HEK293T (cell line): ENCODE data around the gene FNDC3B.

Experiments
- ARNT ChIP-seq: fragments of 450-650 bp; IDR thresholded peaks from 2 replicates; pipeline ENCODE4 v1.6.1; 2017; ENCODE audit warnings: mild to moderate bottlenecking
- BHLHE40 ChIP-seq: fragments of 450-650 bp; IDR thresholded peaks from 2 replicates; pipeline ENCODE4 v1.6.1; 2016; ENCODE audit warnings: mild to moderate bottlenecking, moderate library complexity, borderline replicate concordance
- CTBP1 ChIP-seq: fragments of 450-650 bp; IDR thresholded peaks from 2 replicates; pipeline ENCODE4 v1.6.1; 2016; ENCODE audit warnings: borderline replicate concordance
- FOXA1 ChIP-seq: fragments of 450-650 bp; IDR thresholded peaks from 2 replicates; pipeline ENCODE4 v1.6.1; 2016; ENCODE audit warnings: mild to moderate bottlenecking
- FOXK2 ChIP-seq: fragments of 450-650 bp; IDR thresholded peaks from 2 replicates; pipeline ENCODE4 v1.6.1; 2016; ENCODE audit warnings: mild to moderate bottlenecking
- FOXM1 ChIP-seq: fragments of 450-650 bp; IDR thresholded peaks from 2 replicates; pipeline ENCODE4 v1.6.1; 2017; ENCODE audit warnings: mild to moderate bottlenecking, borderline replicate concordance
- HDGF ChIP-seq: fragments of 450-650 bp; IDR thresholded peaks from 2 replicates; pipeline ENCODE4 v1.6.1; 2017; ENCODE audit warnings: antibody characterized with exemption, borderline replicate concordance
- L3MBTL2 ChIP-seq: fragments of 450-650 bp; conservative IDR thresholded peaks from 2 replicates; pipeline ENCODE4 v1.6.1; 2016; ENCODE audit warnings: mild to moderate bottlenecking
- NFRKB ChIP-seq: fragments of 450-650 bp; IDR thresholded peaks from 2 replicates; pipeline ENCODE4 v1.6.1; 2016; ENCODE audit warnings: mild to moderate bottlenecking, moderate library complexity
- PKNOX1 ChIP-seq: fragments of 450-650 bp; IDR thresholded peaks from 2 replicates; pipeline ENCODE4 v1.6.1; 2016
- SP1 ChIP-seq: fragments of 450-650 bp; IDR thresholded peaks from 2 replicates; pipeline ENCODE4 v1.6.1; 2017
- SUZ12 ChIP-seq: fragments of 450-650 bp; IDR thresholded peaks from 2 replicates; pipeline ENCODE4 v1.6.1; 2016; ENCODE audit warnings: mild to moderate bottlenecking
- TARDBP ChIP-seq: fragments of 450-650 bp; IDR thresholded peaks from 2 replicates; pipeline ENCODE4 v1.6.1; 2016
- ZNF384 ChIP-seq: fragments of 450-650 bp; IDR thresholded peaks from 2 replicates; pipeline ENCODE4 v1.6.1; 2016

GRCh38 chr3:172191629-172192028 is 152.3 kb downstream of the FNDC3B start:
- no peak for TF ChIP-seq HDGF
- TF ChIP-seq FOXK2, result no peak
- TF ChIP-seq ZNF384, result no peak
- TF ChIP-seq CTBP1, result no peak
- no peak for TF ChIP-seq FOXM1
- TF ChIP-seq SUZ12, result no peak
- TF ChIP-seq SP1, result no peak
- no peak for TF ChIP-seq FOXA1
- no peak for TF ChIP-seq L3MBTL2
- TF ChIP-seq NFRKB, result no peak
- no peak for TF ChIP-seq ARNT
- TF ChIP-seq BHLHE40, result no peak
- TF ChIP-seq TARDBP, result no peak
- TF ChIP-seq PKNOX1, result no peak
